ENCODE data around the gene PEX1.

- TF ChIP-seq CTCF (IDR thresholded peaks at IDR 0.05; ENCODE audit: insufficient read depth, low read depth, low read length) (no peak), EZH2 (IDR thresholded peaks at IDR 0.05; ENCODE audit: insufficient read depth, low read length) (no peak)
Measured at GRCh38 chr7:92456236-92456635, 72.1 kb downstream of the PEX1 start.
